Mesendoderm (in vitro differentiated cells): ENCODE measurements around the gene ANKRD12.

Source experiments
- DNase-seq: peaks from one replicate; pipeline ENCODE4 v3.0.0; 2013
- H2AK5ac ChIP-seq: 2 replicates; pipeline ENCODE4 v1.6.1; 2013; ENCODE audit warnings: low read length, inconsistent platforms
- H2BK120ac ChIP-seq: 2 replicates; pipeline ENCODE4 v1.6.1; 2013; ENCODE audit warnings: low read depth, mild to moderate bottlenecking, low read length, moderate library complexity, mixed read lengths
- H2BK15ac ChIP-seq: replicated peaks from 2 replicates; pipeline ENCODE4 v1.6.1; 2013; ENCODE audit warnings: low read depth, mild to moderate bottlenecking, moderate library complexity
- H2BK5ac ChIP-seq: 2 replicates; pipeline ENCODE4 v1.6.1; 2013; ENCODE audit warnings: low read length, inconsistent platforms
- H3K18ac ChIP-seq: 2 replicates; pipeline ENCODE4 v1.6.1; 2013; ENCODE audit warnings: mild to moderate bottlenecking, low read length, mixed read lengths
- H3K23ac ChIP-seq: one replicate; pipeline ENCODE4 v1.6.1; 2013; ENCODE audit warnings: low read length
- H3K27ac ChIP-seq: 2 replicates; pipeline ENCODE4 v1.5.1; 2013; ENCODE audit warnings: low read depth, mild to moderate bottlenecking, inconsistent platforms, low read length, moderate library complexity
- H3K27me3 ChIP-seq: 2 replicates; pipeline ENCODE4 v1.6.1; 2013; ENCODE audit warnings: low read length, control low read depth, mild to moderate bottlenecking, inconsistent platforms; ENCODE audit not compliant: insufficient read depth, poor library complexity
- H3K36me3 ChIP-seq: 2 replicates; pipeline ENCODE4 v1.6.1; 2013; ENCODE audit warnings: low read length, inconsistent platforms; ENCODE audit not compliant: control insufficient read depth, insufficient read depth
- H3K4ac ChIP-seq: one replicate; pipeline ENCODE4 v1.6.1; 2013; ENCODE audit warnings: low read depth, mild to moderate bottlenecking, low read length, moderate library complexity
- H3K4me1 ChIP-seq: 2 replicates; pipeline ENCODE4 v1.6.1; 2013; ENCODE audit warnings: low read depth, low read length, inconsistent platforms; ENCODE audit not compliant: control insufficient read depth
- H3K4me2 ChIP-seq: 2 replicates; pipeline ENCODE4 v1.6.1; 2013; ENCODE audit warnings: low read length
- H3K4me3 ChIP-seq: 2 replicates; pipeline ENCODE4 v1.5.1; 2013; ENCODE audit warnings: mild to moderate bottlenecking, low read length
- H3K56ac ChIP-seq: one replicate; pipeline ENCODE4 v1.6.1; 2013; ENCODE audit warnings: low read length
- H3K79me1 ChIP-seq: 2 replicates; pipeline ENCODE4 v1.6.1; 2013; ENCODE audit warnings: low read length, inconsistent platforms
- H3K79me2 ChIP-seq: 2 replicates; pipeline ENCODE4 v1.6.1; 2013; ENCODE audit warnings: mild to moderate bottlenecking, low read length; ENCODE audit not compliant: control insufficient read depth, insufficient read depth
- H3K9ac ChIP-seq: 2 replicates; pipeline ENCODE4 v1.6.1; 2013; ENCODE audit warnings: low read length, inconsistent platforms
- H4K5ac ChIP-seq: one replicate; pipeline ENCODE4 v1.6.1; 2013; ENCODE audit warnings: low read length
- H4K8ac ChIP-seq: one replicate; pipeline ENCODE4 v1.6.1; 2013; ENCODE audit warnings: low read depth, mild to moderate bottlenecking, control low read depth, low read length, moderate library complexity
- WGBS: extraction: QIAGEN DNeasy Blood & Tissue Kit; methylation state at CpG from one replicate; pipeline ENCODE4 v1.1.7; 2013; ENCODE audit warnings: low lambda C conversion rate, missing lambda C conversion rate; ENCODE audit not compliant: insufficient coverage; ENCODE audit errors: extremely low coverage; 5-methylcytosine and 5-hydroxymethylcytosine counted together

The ANKRD12 gene

DNA sequence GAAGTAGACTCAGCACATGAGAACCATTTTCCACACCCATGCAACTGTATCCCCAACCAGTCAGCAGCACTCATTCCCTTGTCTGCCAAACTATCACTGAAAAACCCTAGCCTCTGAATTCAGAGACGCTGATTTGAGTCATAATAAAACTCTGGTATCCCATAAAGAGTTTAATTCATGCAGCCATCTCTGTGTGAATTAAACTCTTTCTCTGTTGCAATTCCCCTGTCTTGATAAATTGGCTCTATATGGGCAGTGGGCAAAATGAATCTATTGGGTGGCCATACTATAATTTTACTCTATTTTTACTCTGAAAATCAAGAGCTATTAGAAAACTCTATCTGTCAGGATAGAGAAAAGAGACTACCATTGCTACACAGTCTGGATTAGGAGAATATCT lies 157.4 kb downstream of the ANKRD12 start:
- no peak for DNase-seq
- Histone ChIP-seq H3K18ac (no peak overlapping the region), H3K23ac (no peak overlapping the region), H3K4ac (no peak overlapping the region), H3K56ac (no peak overlapping the region), H3K4me1 (no peaks in the 10 kb centered on the region), H2AK5ac (no peak overlapping the region), H2BK5ac (no peak overlapping the region), H3K4me3 (no peak overlapping the region), H3K36me3 (no peaks in the 10 kb centered on the region), H4K5ac (no peak overlapping the region), H3K27me3 (no peaks in the 10 kb centered on the region), H2BK15ac (no peak overlapping the region), H2BK120ac (no peak overlapping the region), H3K27ac (no peak overlapping the region), H3K9ac (no peak overlapping the region), H4K8ac (no peak overlapping the region), H3K4me2 (no peak overlapping the region), H3K79me1 (no peaks in the 10 kb centered on the region), H3K79me2 (no peaks in the 10 kb centered on the region)
- no CpG with 5 or more reads among the region's 1 CpG for WGBS

DNA sequence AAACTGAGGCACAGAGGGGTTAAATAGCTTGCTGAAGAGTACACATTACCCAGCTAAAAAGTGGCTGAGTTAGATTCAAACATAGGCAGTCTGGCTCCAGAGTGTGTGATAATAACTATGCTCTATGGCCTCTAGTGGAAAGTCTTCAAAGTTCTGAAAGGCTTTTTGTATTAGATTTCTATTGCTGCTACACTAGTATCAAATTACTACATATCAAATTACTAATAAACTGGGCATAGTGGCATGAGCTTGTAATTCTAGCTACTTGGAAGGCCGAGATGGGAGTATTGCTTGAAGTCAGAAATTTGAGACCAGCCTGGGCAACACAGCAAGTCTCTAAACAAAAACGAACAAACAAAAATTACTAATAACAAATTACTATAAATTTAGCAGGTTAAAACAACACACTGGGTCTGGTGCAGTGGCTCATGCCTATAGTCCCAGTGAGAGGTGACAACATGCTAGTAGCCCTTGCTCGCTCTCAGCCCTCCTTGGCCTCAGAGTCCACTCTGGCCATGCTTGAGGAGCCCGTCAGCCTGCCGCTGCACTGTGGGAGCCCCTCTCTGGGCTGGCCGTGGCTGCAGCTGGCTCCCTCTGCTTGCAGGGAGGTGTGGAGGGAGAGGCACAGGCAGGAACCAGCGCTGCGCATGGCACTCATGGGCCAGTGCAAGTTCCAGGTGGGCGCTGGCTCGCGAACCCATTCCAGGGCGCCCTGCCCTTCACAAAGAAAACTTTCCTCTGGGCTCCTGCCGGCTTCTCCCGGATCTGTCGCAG lies 159.8 kb downstream of the ANKRD12 start:
- Histone ChIP-seq H3K9ac (no peak overlapping the region), H3K4me1 (no peaks in the 10 kb centered on the region), H2BK15ac (no peak overlapping the region), H3K4me3 (no peak overlapping the region), H3K4me2 (no peak overlapping the region), H4K8ac (no peak overlapping the region), H3K18ac (no peak overlapping the region), H2BK120ac (no peak overlapping the region), H3K36me3 (no peaks in the 10 kb centered on the region), H3K79me1 (no peaks in the 10 kb centered on the region), H2BK5ac (no peak overlapping the region), H4K5ac (no peak overlapping the region), H3K27me3 (no peaks in the 10 kb centered on the region), H3K27ac (no peak overlapping the region), H3K79me2 (no peaks in the 10 kb centered on the region), H3K56ac (no peak overlapping the region), H2AK5ac (no peak overlapping the region), H3K4ac (no peak overlapping the region), H3K23ac (no peak overlapping the region)
- WGBS = no CpG with 5 or more reads among the region's 15 CpGs
- no peak for DNase-seq

DNA sequence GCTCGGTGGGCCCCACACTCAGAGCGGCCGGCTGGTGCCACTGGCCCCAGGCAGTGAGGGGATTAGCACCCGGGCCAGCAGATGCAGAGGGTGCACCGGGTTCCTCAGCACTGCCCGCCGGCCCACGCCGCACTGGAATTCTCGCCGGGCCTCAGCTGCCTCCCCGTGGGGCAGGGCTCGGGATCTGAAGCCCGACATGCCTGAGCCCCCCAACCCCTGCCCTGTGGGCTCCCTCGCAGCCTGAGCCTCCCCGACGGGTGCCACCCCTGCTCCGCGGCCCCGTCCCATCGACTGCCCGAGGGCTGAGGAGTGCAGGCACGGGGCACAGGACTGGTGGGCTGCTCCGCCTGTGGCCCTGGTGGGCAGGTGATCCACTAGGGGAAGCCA lies 160.4 kb downstream of the ANKRD12 start:
- no peaks in the 10 kb centered on the region for H3K27me3 ChIP-seq
- no peak overlapping the region for H3K27ac ChIP-seq
- no CpG with 5 or more reads among the region's 24 CpGs for WGBS
- H3K4me2 ChIP-seq = no peak overlapping the region
- H3K18ac ChIP-seq = no peak overlapping the region
- no peak overlapping the region for H4K8ac ChIP-seq
- no peak for DNase-seq
- H3K79me1 ChIP-seq = no peaks in the 10 kb centered on the region
- no peaks in the 10 kb centered on the region for H3K36me3 ChIP-seq
- H3K4me1 ChIP-seq = no peaks in the 10 kb centered on the region
- H3K56ac ChIP-seq = no peak overlapping the region
- H4K5ac ChIP-seq = no peak overlapping the region
- H3K4me3 ChIP-seq = no peak overlapping the region
- no peak overlapping the region for H3K23ac ChIP-seq
- no peak overlapping the region for H3K4ac ChIP-seq
- no peak overlapping the region for H3K9ac ChIP-seq
- no peak overlapping the region for H2BK15ac ChIP-seq
- no peak overlapping the region for H2BK120ac ChIP-seq
- H3K79me2 ChIP-seq = no peaks in the 10 kb centered on the region
- no peak overlapping the region for H2AK5ac ChIP-seq
- no peak overlapping the region for H2BK5ac ChIP-seq

GRCh38 chr18:9304388-9305070 lies 167.9 kb downstream of the ANKRD12 start:
- Histone ChIP-seq H3K23ac (no peak overlapping the region), H2BK15ac (no peak overlapping the region), H3K27ac (no peak overlapping the region), H2AK5ac (no peak overlapping the region), H3K9ac (no peak overlapping the region), H3K79me1 (no peaks in the 10 kb centered on the region), H3K18ac (no peak overlapping the region), H3K4me3 (no peak overlapping the region), H4K8ac (no peak overlapping the region), H3K27me3 (no peaks in the 10 kb centered on the region), H2BK120ac (no peak overlapping the region), H2BK5ac (no peak overlapping the region), H3K4me2 (no peak overlapping the region), H3K79me2 (no peaks in the 10 kb centered on the region), H3K56ac (no peak overlapping the region), H3K4me1 (no peaks in the 10 kb centered on the region), H3K4ac (no peak overlapping the region), H4K5ac (no peak overlapping the region), H3K36me3 (no peaks in the 10 kb centered on the region)
- WGBS = no CpG with 5 or more reads among the region's 6 CpGs
- no peak for DNase-seq

DNA sequence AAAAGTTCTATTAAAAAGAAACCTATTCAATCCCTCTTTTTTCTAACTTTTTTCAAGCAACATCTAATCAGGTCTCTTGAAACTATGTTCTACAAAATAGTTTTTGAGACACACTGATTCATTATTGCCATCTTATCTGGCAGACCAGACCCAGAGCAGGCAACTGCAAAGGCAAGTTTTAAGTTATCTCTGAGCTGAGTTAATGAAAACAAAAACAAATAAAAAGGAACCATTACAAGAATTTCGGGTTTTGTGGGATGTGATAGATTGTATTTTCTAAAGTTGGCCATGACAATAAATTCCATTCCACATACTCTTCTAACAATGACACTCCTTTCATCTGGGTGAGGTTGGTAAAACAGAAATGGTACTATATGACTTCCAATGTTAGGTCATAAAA lies 182.8 kb downstream of the ANKRD12 start:
- Histone ChIP-seq H3K36me3 (no peaks in the 10 kb centered on the region), H3K56ac (no peak overlapping the region), H3K79me1 (no peaks in the 10 kb centered on the region), H4K5ac (no peak overlapping the region), H3K4me2 (no peak overlapping the region), H3K27me3 (no peaks in the 10 kb centered on the region), H3K23ac (no peak overlapping the region), H2BK15ac (no peak overlapping the region), H3K4me1 (no peaks in the 10 kb centered on the region), H3K27ac (no peak overlapping the region), H4K8ac (no peak overlapping the region), H3K18ac (no peak overlapping the region), H2BK5ac (no peak overlapping the region), H2BK120ac (no peak overlapping the region), H3K9ac (no peak overlapping the region), H3K4ac (no peak overlapping the region), H3K79me2 (no peaks in the 10 kb centered on the region), H3K4me3 (no peak overlapping the region), H2AK5ac (no peak overlapping the region)
- no CpG with 5 or more reads among the region's 1 CpG for WGBS
- no peak for DNase-seq
